Peyer's patch (tissue), 4 donors: Measurements from ENCODE around the gene SMPD1. TPM values are rescaled to one million over a fixed set of nuclear protein-coding genes. Genes with fewer than 3 reads are reported as not detected.

Experiments used
- DNase-seq, 3 donors: peaks; one replicate each; pipeline ENCODE4 v3.0.0-alpha.2; 2017 to 2019
- H3K27ac ChIP-seq, 4 donors: fragments of 200-600 bp; sonication (generic); one replicate each; pipeline ENCODE4 v1.5.1; 2016 to 2019
- H3K27me3 ChIP-seq, 2 donors: fragments of 200-600 bp; sonication (generic); one replicate each; pipeline ENCODE4 v1.5.1; 2019
- H3K36me3 ChIP-seq, 3 donors: fragments of 200-600 bp; sonication (generic); one replicate each; pipeline ENCODE4 v1.5.1; 2016 to 2019
- H3K4me1 ChIP-seq, 4 donors: fragments of 200-600 bp; sonication (generic); one replicate each; pipeline ENCODE4 v1.5.1; 2016 to 2019
- H3K4me3 ChIP-seq, 4 donors: fragments of 200-600 bp; sonication (generic); 1 replicate in 3 of 4; 2 replicates in 1 of 4; pipeline ENCODE4 v1.5.1; 2016 to 2019; ENCODE audit warnings: mild to moderate bottlenecking in 1 of 4
- H3K9me3 ChIP-seq, 4 donors: fragments of 200-600 bp; sonication (generic); one replicate each; pipeline ENCODE4 v1.5.1; 2016 to 2019; ENCODE audit warnings: mild to moderate bottlenecking in 1 of 4
- CTCF ChIP-seq, 6 experiments: fragments of 450-650 bp in 4 of 6; fragments of 200-600 bp in 2 of 6; sonication (generic) in 1 of 6; IDR thresholded peaks; one replicate each; pipeline ENCODE4 v1.5.1; 2017 to 2019; ENCODE audit warnings: antibody characterized with exemption in 6 of 6, mild to moderate bottlenecking in 3 of 6, moderate library complexity in 1 of 6
- POLR2A ChIP-seq, 2 donors: fragments of 450-650 bp; IDR thresholded peaks; one replicate each; pipeline ENCODE4 v1.5.1; 2017; ENCODE audit warnings: antibody characterized with exemption in 2 of 2, mild to moderate bottlenecking in 2 of 2, moderate library complexity in 2 of 2
- total RNA-seq, 4 donors: library from RNA; depleted of rRNA; stranded (reverse); fragments of >200 nt; gene quantifications; one replicate each; pipeline ENCODE4 v1.1.0, GENCODE V29; 2016

SMPD1 gene
- total RNA-seq, 4 donors from 2014 or later, result 11.6 to 78.3 (median 55.7) TPM

- Histone ChIP-seq H3K4me1 (no peaks in the 10 kb centered on the region), H3K27ac (peak overlapping the region in 1 of 4 donors; percentile 11), H3K4me3 (no peak overlapping the region), H3K9me3 (no peaks in the 10 kb centered on the region), H3K36me3 (no peaks in the 10 kb centered on the region), H3K27me3 (no peaks in the 10 kb centered on the region)
- no peak for DNase-seq
- no peak for TF ChIP-seq CTCF (IDR thresholded peaks at IDR 0.05)
- TF ChIP-seq POLR2A (IDR thresholded peaks at IDR 0.05), result no peak
Observed at GRCh38 chr11:6378640-6378989, 11.7 kb upstream of the SMPD1 start.

- peaks cover 0 to 3% (median 0%) of the 10 kb centered on the region in 4 donors for H3K4me1 ChIP-seq
- no peaks in the 10 kb centered on the region for H3K36me3 ChIP-seq
- H3K9me3 ChIP-seq, result no peaks in the 10 kb centered on the region
- H3K27ac ChIP-seq, result no peak overlapping the region
- no peaks in the 10 kb centered on the region for H3K27me3 ChIP-seq
- DNase-seq, result no peak
- no peak overlapping the region for H3K4me3 ChIP-seq
- TF ChIP-seq CTCF (IDR thresholded peaks at IDR 0.05) (no peak), POLR2A (IDR thresholded peaks at IDR 0.05) (no peak)
Observed at GRCh38 chr11:6385046-6385777, 5.1 kb upstream of the SMPD1 start.

- DNase-seq, result no peak
- Histone ChIP-seq H3K9me3 (no peaks in the 10 kb centered on the region), H3K27ac (peak overlapping the region in 3 of 4 donors; percentile 34 to 92 (median 91)), H3K4me1 (peaks cover 0 to 15% (median 5%) of the 10 kb centered on the region in 4 donors), H3K27me3 (no peaks in the 10 kb centered on the region), H3K4me3 (no peak overlapping the region), H3K36me3 (peaks cover 0 to 2% (median 0%) of the 10 kb centered on the region in 3 donors)
- TF ChIP-seq CTCF (IDR thresholded peaks at IDR 0.05), result no peak
- TF ChIP-seq POLR2A (IDR thresholded peaks at IDR 0.05), result no peak
Observed at GRCh38 chr11:6387811-6388599, 2.3 kb upstream of the SMPD1 start.

GRCh38 chr11:6388748-6389147, 1.5 kb upstream of the SMPD1 start:
- TF ChIP-seq POLR2A (IDR thresholded peaks at IDR 0.05), result no peak
- TF ChIP-seq CTCF (IDR thresholded peaks at IDR 0.05), result no peak
- no peaks in the 10 kb centered on the region for H3K27me3 ChIP-seq
- H3K9me3 ChIP-seq, result no peaks in the 10 kb centered on the region
- H3K27ac ChIP-seq, result peak overlapping the region in 2 of 4 donors; percentile 91 to 92
- peaks cover 0 to 8% (median 0%) of the 10 kb centered on the region in 3 donors for H3K36me3 ChIP-seq
- DNase-seq, result no peak
- H3K4me1 ChIP-seq, result peaks cover 0 to 15% (median 5%) of the 10 kb centered on the region in 4 donors
- H3K4me3 ChIP-seq, result no peak overlapping the region

- no peak for DNase-seq
- H3K36me3 ChIP-seq, result peaks cover 0 to 8% (median 0%) of the 10 kb centered on the region in 3 donors
Observed at GRCh38 chr11:6390718-6391469, 620 bp downstream of the SMPD1 start.

More at GRCh38 chr11:6390718-6391469, 620 bp downstream of the SMPD1 start:
- Histone ChIP-seq H3K9me3 (no peaks in the 10 kb centered on the region), H3K4me3 (peak overlapping the region; percentile 71 to 88 (median 77)), H3K4me1 (peaks cover 0 to 15% (median 5%) of the 10 kb centered on the region in 4 donors), H3K27ac (peak overlapping the region; percentile 87 to 92 (median 90)), H3K27me3 (no peaks in the 10 kb centered on the region)
- no peak for TF ChIP-seq CTCF (IDR thresholded peaks at IDR 0.05)
- no peak for TF ChIP-seq POLR2A (IDR thresholded peaks at IDR 0.05)
